HFFc6 (cell line): ENCODE measurements around the gene PURB. TPM values are rescaled to one million over a fixed set of nuclear protein-coding genes. Genes with fewer than 3 reads are reported as not detected.
A peak's percentile ranks its signal among the peaks of the same experiment; 100 is the strongest.

Source experiments
- DNase-seq: peaks from one replicate; pipeline ENCODE4 v3.0.0-alpha.2; 2018
- H3K27ac Mint-ChIP-seq: 2 replicates; pipeline ENCODE4 v1.8.0; 2020; ENCODE audit warnings: mild to moderate bottlenecking, mixed read lengths
- H3K27me3 Mint-ChIP-seq: 2 replicates; pipeline ENCODE4 v1.8.0; 2021; ENCODE audit warnings: mild to moderate bottlenecking, moderate library complexity, mixed read lengths; ENCODE audit not compliant: insufficient read depth
- H3K36me3 Mint-ChIP-seq: 2 replicates; pipeline ENCODE4 v1.8.0; 2021; ENCODE audit warnings: low read depth, mixed read lengths
- H3K4me1 Mint-ChIP-seq: 2 replicates; pipeline ENCODE4 v1.8.0; 2020; ENCODE audit warnings: low read depth, mixed read lengths
- H3K4me3 Mint-ChIP-seq: 2 replicates; pipeline ENCODE4 v1.8.0; 2020; ENCODE audit warnings: mild to moderate bottlenecking, moderate library complexity, mixed read lengths
- H3K9me3 Mint-ChIP-seq: 2 replicates; pipeline ENCODE4 v1.8.0; 2020; ENCODE audit warnings: mild to moderate bottlenecking, mixed read lengths
- CTCF ChIP-seq: fragments of 200-600 bp; sonication (generic); IDR thresholded peaks from 2 replicates; pipeline ENCODE4 v1.5.0; 2021; ENCODE audit warnings: antibody characterized with exemption, mild to moderate bottlenecking
- total RNA-seq, 6 experiments: library from RNA; stranded (reverse); fragmentation: NEBNext Ultra II Directional; extraction: Animal tissue kit (Norgen Biotek cat#: 25700); gene quantifications; 2 replicates in 1 of 6; 3 replicates in 5 of 6; pipeline ENCODE4 v1.2.3, GENCODE V29; 2021

PURB gene
- total RNA-seq, 6 experiments from 2014 or later: 22.2 to 32.2 (median 26.0) TPM

GRCh38 chr7:44921607-44922350 is 36.4 kb upstream of the PURB start:
- Mint-ChIP-seq H3K4me3 (no peak overlapping the region), H3K36me3 (no peaks in the 10 kb centered on the region), H3K27ac (no peak overlapping the region), H3K27me3 (peaks cover 2% of the 10 kb centered on the region), H3K4me1 (no peaks in the 10 kb centered on the region), H3K9me3 (no peaks in the 10 kb centered on the region)
- peak; percentile 98 for TF ChIP-seq CTCF
- DNase-seq: peak; percentile 50

GRCh38 chr7:44920119-44920518 is 34.8 kb upstream of the PURB start:
- Mint-ChIP-seq H3K9me3 (no peaks in the 10 kb centered on the region), H3K27ac (no peak overlapping the region), H3K4me1 (no peaks in the 10 kb centered on the region), H3K27me3 (peaks cover 2% of the 10 kb centered on the region), H3K4me3 (no peak overlapping the region), H3K36me3 (no peaks in the 10 kb centered on the region)
- TF ChIP-seq CTCF: no peak
- DNase-seq: no peak

- no peak overlapping the region for H3K4me3 Mint-ChIP-seq
- H3K27me3 Mint-ChIP-seq: no peaks in the 10 kb centered on the region
Observed at GRCh38 chr7:44918029-44918428, 32.7 kb upstream of the PURB start.

GRCh38 chr7:44917465-44917864 is 32.1 kb upstream of the PURB start:
- Mint-ChIP-seq H3K9me3 (no peaks in the 10 kb centered on the region), H3K27me3 (no peaks in the 10 kb centered on the region), H3K36me3 (no peaks in the 10 kb centered on the region), H3K27ac (no peak overlapping the region), H3K4me3 (no peak overlapping the region), H3K4me1 (0 out of 2 replicates have a peak, but pooled peaks cover 5% of the 10 kb centered on the region)
- TF ChIP-seq CTCF: no peak
- DNase-seq: no peak

More at GRCh38 chr7:44918029-44918428, 32.7 kb upstream of the PURB start:
- no peaks in the 10 kb centered on the region for H3K4me1 Mint-ChIP-seq
- H3K36me3 Mint-ChIP-seq: no peaks in the 10 kb centered on the region
- no peak for TF ChIP-seq CTCF
- no peak for DNase-seq
- H3K27ac Mint-ChIP-seq: no peak overlapping the region
- no peaks in the 10 kb centered on the region for H3K9me3 Mint-ChIP-seq

GRCh38 chr7:44914992-44915607 is 29.8 kb upstream of the PURB start:
- H3K36me3 Mint-ChIP-seq: no peaks in the 10 kb centered on the region
- no peaks in the 10 kb centered on the region; the same call in 1 of the 2 replicates for H3K27me3 Mint-ChIP-seq
- H3K4me3 Mint-ChIP-seq: no peak overlapping the region
- no peaks in the 10 kb centered on the region for H3K9me3 Mint-ChIP-seq
- H3K27ac Mint-ChIP-seq: no peak overlapping the region
- no peak for DNase-seq
- TF ChIP-seq CTCF: no peak
- H3K4me1 Mint-ChIP-seq: 0 out of 2 replicates have a peak, but pooled peaks cover 8% of the 10 kb centered on the region
